GM19025 (cell line): Measurements from ENCODE around the gene NOX4.
"Not testable (repeated sequence)": the region's sequence is repeated elsewhere in the genome, so short reads cannot be mapped to it uniquely, and the experiment has no call there.

Experiments used
- ATAC-seq: cut with Tn5 transposase; IDR thresholded peaks from one replicate; pipeline ENCODE4 v1.9.1; 2021; ENCODE audit warnings: mild to moderate bottlenecking, low read depth, moderate library complexity; ENCODE audit not compliant: unreplicated experiment

NOX4 gene

DNA sequence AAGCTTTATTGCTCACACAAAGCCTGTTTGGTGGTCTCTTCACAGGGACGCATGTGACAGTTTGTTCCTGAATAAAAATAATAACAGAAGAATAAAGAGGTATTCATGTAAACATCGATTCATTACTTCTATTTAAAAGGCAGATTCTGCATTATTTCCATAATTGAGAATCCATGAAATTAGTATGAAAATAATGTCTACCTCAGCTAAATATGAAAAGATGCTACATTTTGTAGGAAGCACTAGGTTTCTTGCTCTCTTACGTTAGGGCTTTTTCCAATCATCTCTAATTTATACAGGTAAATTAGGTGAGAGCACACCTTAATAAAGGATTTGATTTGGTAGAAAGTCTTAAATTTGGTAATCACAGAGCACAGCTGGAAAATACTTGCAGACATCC lies 103.7 kb downstream of the NOX4 start:
- ATAC-seq, result not testable (repeated sequence)

DNA sequence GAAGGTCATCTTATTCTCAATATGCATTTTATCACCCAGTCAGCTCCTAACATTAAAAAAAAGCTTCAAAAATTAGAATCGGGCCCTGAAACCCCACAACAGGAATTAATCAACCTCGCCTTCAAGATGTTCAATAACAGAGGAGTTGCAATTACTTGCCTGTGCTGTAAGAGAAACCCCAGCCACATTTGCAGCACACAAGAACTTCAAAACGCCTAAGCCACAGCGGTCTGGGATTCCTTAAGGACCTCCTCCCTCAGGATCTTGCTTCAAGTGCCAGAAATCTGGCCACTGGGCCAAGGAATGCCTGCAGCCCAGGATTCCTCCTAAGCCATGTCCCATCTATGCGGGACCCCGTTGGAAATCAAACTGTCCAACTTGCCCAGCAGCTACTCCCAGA lies 108.2 kb downstream of the NOX4 start:
- ATAC-seq, result not testable (repeated sequence)

DNA sequence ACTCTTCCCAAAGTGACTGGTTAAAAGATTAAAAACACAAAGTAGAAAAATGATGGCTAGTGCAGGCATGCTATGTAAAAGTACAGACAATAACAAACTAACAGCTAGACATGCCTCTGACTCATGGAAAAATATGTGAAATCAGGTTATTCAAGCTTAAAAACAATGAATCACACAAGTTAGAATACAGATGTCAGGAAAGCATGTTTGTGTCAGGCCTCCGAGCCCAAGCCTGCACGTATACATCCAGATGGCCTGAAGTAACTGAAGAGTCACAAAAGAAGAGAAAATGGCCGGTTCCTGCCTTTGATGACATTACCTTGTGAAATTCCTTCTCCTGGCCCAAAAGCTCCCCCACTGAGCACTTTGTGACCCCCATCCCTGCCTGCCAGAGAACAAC lies 110.1 kb downstream of the NOX4 start:
- no peak for ATAC-seq

- ATAC-seq, result not testable (repeated sequence)
Measured at GRCh38 chr11:89379976-89380771, 111.0 kb downstream of the NOX4 start.

GRCh38 chr11:89378986-89379385 lies 112.2 kb downstream of the NOX4 start:
- ATAC-seq, result not testable (repeated sequence)

GRCh38 chr11:89369356-89369755 lies 121.8 kb downstream of the NOX4 start:
- not testable (repeated sequence) for ATAC-seq

GRCh38 chr11:89364856-89365255 lies 126.3 kb downstream of the NOX4 start:
- not testable (repeated sequence) for ATAC-seq

GRCh38 chr11:89361734-89362133 lies 129.4 kb downstream of the NOX4 start:
- no peak for ATAC-seq

- not testable (repeated sequence) for ATAC-seq
Measured at GRCh38 chr11:89359208-89359607, 132.0 kb downstream of the NOX4 start.

- ATAC-seq, result no peak
Measured at GRCh38 chr11:89358761-89359160, 132.4 kb downstream of the NOX4 start.

- ATAC-seq, result no peak
Measured at GRCh38 chr11:89355646-89356045, 135.5 kb downstream of the NOX4 start.

GRCh38 chr11:89354513-89354912 lies 136.7 kb downstream of the NOX4 start:
- not testable (repeated sequence) for ATAC-seq

- no peak for ATAC-seq
Measured at GRCh38 chr11:89347071-89347470, 144.1 kb downstream of the NOX4 start.

DNA sequence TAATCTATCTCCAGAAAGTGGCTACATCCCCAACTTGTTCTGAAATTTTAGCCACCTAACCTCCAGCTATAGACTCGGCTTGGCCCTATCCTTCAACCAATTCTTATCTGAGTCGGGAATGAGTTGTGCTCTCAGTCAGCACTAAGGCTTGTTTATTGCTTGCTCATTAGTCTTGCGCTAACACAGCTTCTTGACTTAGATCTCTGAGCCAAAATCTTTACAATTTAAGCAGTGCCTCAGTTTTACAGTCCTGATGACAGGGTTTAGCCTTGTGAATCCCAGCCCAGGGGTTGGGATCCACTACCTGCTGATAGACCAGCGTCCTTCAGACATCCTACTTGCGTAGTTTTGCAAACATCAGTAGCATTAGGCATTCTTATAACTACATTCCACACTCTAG lies 144.6 kb downstream of the NOX4 start:
- ATAC-seq, result no peak

GRCh38 chr11:89342880-89343572 lies 148.1 kb downstream of the NOX4 start:
- ATAC-seq, result not testable (repeated sequence)

DNA sequence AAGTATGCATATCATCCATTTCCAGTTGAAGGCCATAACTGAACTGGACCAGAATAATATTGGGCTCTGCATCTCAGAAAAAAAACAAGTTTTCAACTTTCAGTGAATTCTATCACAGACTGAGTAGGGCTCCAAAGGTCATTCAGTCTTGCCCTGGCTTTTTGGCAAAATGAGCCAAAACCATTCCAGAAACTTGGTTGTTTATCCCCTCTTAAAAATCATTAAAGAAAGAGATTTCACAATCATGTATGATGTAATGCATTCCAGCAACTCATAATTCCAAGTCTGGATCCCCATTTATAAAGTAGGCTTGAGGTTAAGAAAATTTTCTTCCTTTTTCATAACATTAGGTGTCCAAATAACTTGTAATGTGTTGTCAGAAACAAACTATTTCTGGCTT lies 150.7 kb downstream of the NOX4 start:
- not testable (repeated sequence) for ATAC-seq

GRCh38 chr11:89338073-89338472 lies 153.1 kb downstream of the NOX4 start:
- ATAC-seq, result not testable (repeated sequence)

GRCh38 chr11:89337100-89337650 lies 154.0 kb downstream of the NOX4 start:
- ATAC-seq, result not testable (repeated sequence)

DNA sequence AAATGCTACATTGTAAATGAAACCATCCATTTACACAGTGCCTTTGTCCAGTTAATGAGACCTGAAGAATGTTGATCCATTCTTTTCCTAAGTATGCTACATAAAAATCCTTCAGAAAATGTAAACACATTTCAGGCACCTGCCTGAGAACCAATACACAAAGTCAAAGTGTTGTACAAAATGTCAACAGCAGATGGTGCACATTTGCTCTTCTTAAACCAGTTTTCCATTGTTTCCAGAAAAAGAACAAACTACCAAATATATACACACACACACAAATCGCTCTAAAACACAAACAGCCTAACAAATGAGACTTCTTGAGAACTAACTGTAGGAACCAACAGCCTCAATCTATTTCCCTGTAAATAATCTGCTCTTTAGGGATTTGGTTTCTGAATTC lies 157.5 kb downstream of the NOX4 start:
- ATAC-seq, result not testable (repeated sequence)

GRCh38 chr11:89331940-89332339 lies 159.2 kb downstream of the NOX4 start:
- not testable (repeated sequence) for ATAC-seq

GRCh38 chr11:89327885-89328284 lies 163.3 kb downstream of the NOX4 start:
- no peak for ATAC-seq
